ENCODE results near the gene AQP12B. TPM values are rescaled to one million over a fixed set of nuclear protein-coding genes. Genes with fewer than 3 reads are reported as not detected.

Gene AQP12B
- total and polyA plus RNA-seq, 2 of the 8 experiments (the other 6 are each of a cell fraction or from before 2014, with no cell fraction given), result not detected

DNA sequence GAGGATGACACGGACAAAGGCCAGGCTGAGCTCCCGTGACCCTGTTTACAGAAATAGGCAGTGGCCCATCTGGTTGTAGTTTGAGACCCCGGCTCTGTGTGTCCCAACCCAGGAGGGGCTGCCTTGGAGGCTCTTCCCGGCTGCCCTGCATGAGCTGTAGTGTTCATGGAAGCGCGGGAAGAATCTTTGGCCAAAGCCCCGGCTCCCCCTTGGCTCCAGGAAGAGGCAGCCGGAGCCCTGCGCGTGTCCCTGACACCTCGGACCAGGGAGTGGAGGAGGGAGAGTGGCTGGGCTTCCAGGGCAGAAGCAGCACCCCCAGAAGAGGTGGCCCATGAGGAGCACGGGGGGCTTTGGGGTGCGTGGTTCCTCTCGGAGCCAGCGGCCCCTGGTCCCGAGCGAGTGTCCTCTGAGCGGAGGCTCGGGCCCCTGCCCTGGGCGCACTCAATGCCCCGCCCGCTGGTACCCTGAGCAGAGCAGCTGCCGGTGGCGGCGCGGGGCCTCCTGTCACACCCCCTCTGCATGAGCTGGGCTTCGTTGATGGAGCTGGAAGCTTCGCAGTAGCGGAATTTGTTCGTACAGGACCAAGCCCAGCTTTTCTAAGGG is 35.7 kb downstream of the AQP12B start:
- H3K27me3 ChIP-seq (replicated peaks in 1 of 4; ENCODE audit: control insufficient read depth in 3 of 4, extremely low read depth in 1 of 4, insufficient read depth in 3 of 4, low read length in 3 of 4), result peaks cover 0 to 4% (median 2%) of the 10 kb centered on the region in 4 experiments; a peak in 3 of 7 replicates
- DNase-seq (ENCODE audit: low read depth in 1 of 2, low spot score in 2 of 2), result peak in 1 of 2 experiments; percentile 46

More for the DNA sequence above, 35.7 kb downstream of the AQP12B start:
- no peaks in the 10 kb centered on the region for H3K36me3 ChIP-seq (ENCODE audit: control insufficient read depth in 2 of 4, insufficient read depth in 4 of 4, low read length in 3 of 4)
- H3K27ac ChIP-seq (ENCODE audit: low read depth, low read length), result no peak overlapping the region
- no peak overlapping the region for H4K8ac ChIP-seq (ENCODE audit: extremely low read depth, insufficient read depth, low read length)
- CTCF ChIA-PET (ENCODE audit: partially characterized antibody), result interaction anchor here (1.5 to 2.0 kb wide), 3 partner anchors 10 to 43 kb away, joined by 3 to 6 read pairs (median 4); no protein-coding TSS in a partner anchor
- no peak overlapping the region for H2BK15ac ChIP-seq (ENCODE audit: low read length)
- TF ChIP-seq POLR2AphosphoS5 (IDR thresholded peaks at IDR 0.05; ENCODE audit: low read depth, low read length), result no peak
- TF ChIP-seq EGR1 (IDR thresholded peaks at IDR 0.05; ENCODE audit: borderline replicate concordance, low read depth, low read length), result no peak
- TF ChIP-seq TAF1 (IDR thresholded peaks at IDR 0.05; ENCODE audit: low read depth, low read length), result no peak
- no peak for TF ChIP-seq BRCA1 (IDR thresholded peaks at IDR 0.05; ENCODE audit: low read depth, low read length)
- TF ChIP-seq TCF12 (IDR thresholded peaks at IDR 0.05; ENCODE audit: low read depth, low read length), result no peak
- no peak for TF ChIP-seq CREB1 (IDR thresholded peaks at IDR 0.05)
- no peak for TF ChIP-seq GABPA (IDR thresholded peaks at IDR 0.05; ENCODE audit: borderline replicate concordance, insufficient read depth, low read length)
- no peaks in the 10 kb centered on the region for H3K79me1 ChIP-seq (ENCODE audit: low read depth, low read length)
- no peak overlapping the region for H2BK20ac ChIP-seq (ENCODE audit: low read length)
- H3K23ac ChIP-seq (ENCODE audit: insufficient read length), result no peak overlapping the region
- no peak overlapping the region for H2BK12ac ChIP-seq (ENCODE audit: low read depth, low read length)
- H3K4me1 ChIP-seq (replicated peaks in 1 of 4; ENCODE audit: control insufficient read depth in 3 of 4, insufficient read depth in 4 of 4, low read length in 3 of 4), result peaks cover 0 to 10% (median 6%) of the 10 kb centered on the region in 4 experiments; a peak in 5 of 7 replicates
- no peak overlapping the region for H3K4me2 ChIP-seq (ENCODE audit: insufficient read depth in 1 of 2, low read depth in 2 of 2, low read length in 2 of 2)
- no peak overlapping the region for H2BK5ac ChIP-seq (ENCODE audit: low read depth, low read length)
- H4K5ac ChIP-seq (ENCODE audit: insufficient read length, low read depth, low read length), result no peak overlapping the region
- no peak overlapping the region for H3K4me3 ChIP-seq (ENCODE audit: extremely low read depth in 1 of 4, insufficient read depth in 2 of 4, low read depth in 3 of 4, low read length in 4 of 4)
- H3K79me2 ChIP-seq (ENCODE audit: control insufficient read depth in 1 of 2, insufficient read depth in 2 of 2, low read length in 2 of 2), result no peaks in the 10 kb centered on the region
- no peak overlapping the region for H2AFZ ChIP-seq (ENCODE audit: low read length)
- H2AK5ac ChIP-seq (ENCODE audit: low read depth, low read length), result no peak overlapping the region
- WGBS, 2 experiments (ENCODE audit: extremely low coverage in 1 of 2, insufficient coverage in 1 of 2, insufficient read length in 1 of 2, insufficient replicate concordance in 2 of 2, low coverage in 1 of 2, low lambda C conversion rate in 2 of 2, missing lambda C conversion rate in 1 of 2), result 85% methylated on average over 29 of the region's 30 CpGs; no CpG with 5 or more reads in 1 of the 2 experiments
- H3K4ac ChIP-seq (replicated peaks; ENCODE audit: insufficient read length, low read depth, low read length), result no peak overlapping the region
- no peak overlapping the region for H3K9ac ChIP-seq (replicated peaks in 1 of 4; ENCODE audit: extremely low read depth in 1 of 4, low read depth in 3 of 4, low read length in 3 of 4)
- H3K56ac ChIP-seq (replicated peaks; ENCODE audit: insufficient read length, low read depth, low read length), result no peak overlapping the region
- H3K14ac ChIP-seq (ENCODE audit: insufficient read length), result no peak overlapping the region
- no peaks in the 10 kb centered on the region for H3K23me2 ChIP-seq (ENCODE audit: low read depth, low read length)
- no peaks in the 10 kb centered on the region for H3K9me3 ChIP-seq (ENCODE audit: insufficient read depth in 2 of 2, low read depth in 1 of 2, low read length in 1 of 2)
- H4K91ac ChIP-seq (replicated peaks; ENCODE audit: insufficient read length, low read length), result no peak overlapping the region
- no peak overlapping the region for H2BK120ac ChIP-seq (replicated peaks; ENCODE audit: low read depth, low read length)
- H4K20me1 ChIP-seq (replicated peaks in 1 of 2; ENCODE audit: control insufficient read depth in 1 of 2, insufficient read depth in 2 of 2, low read length in 2 of 2), result no peaks in the 10 kb centered on the region
- no peak for FAIRE-seq
- POLR2A ChIA-PET (ENCODE audit: partially characterized antibody), result no interaction called here
- no peak overlapping the region for H3K18ac ChIP-seq (ENCODE audit: extremely low read depth, low read length)
